Adipocyte (in vitro differentiated cells): ENCODE results near the gene RASA3.
"Not testable (repeated sequence)": the region's sequence is repeated elsewhere in the genome, so short reads cannot be mapped to it uniquely, and the experiment has no call there.

Source experiments
- DNase-seq: peaks from one replicate; pipeline ENCODE4 v3.0.0-alpha.2; 2015; ENCODE audit warnings: low read depth
- H3K27me3 ChIP-seq: replicated peaks from 2 replicates; pipeline ENCODE4 v1.7.0; 2013; ENCODE audit warnings: mild to moderate bottlenecking, low read length, moderate library complexity; ENCODE audit not compliant: control insufficient read depth, insufficient read depth
- H3K36me3 ChIP-seq: 2 replicates; pipeline ENCODE4 v1.7.0; 2013; ENCODE audit warnings: low read length, mild to moderate bottlenecking, moderate library complexity; ENCODE audit not compliant: control insufficient read depth, insufficient read depth, severe bottlenecking
- H3K4me1 ChIP-seq: 2 replicates; pipeline ENCODE4 v1.7.0; 2013; ENCODE audit warnings: mild to moderate bottlenecking, low read length, moderate library complexity; ENCODE audit not compliant: control insufficient read depth, insufficient read depth
- H3K4me3 ChIP-seq: 2 replicates; pipeline ENCODE4 v1.7.0; 2013; ENCODE audit warnings: mild to moderate bottlenecking, low read length, moderate library complexity
- H3K9ac ChIP-seq: 2 replicates; pipeline ENCODE4 v1.7.0; 2013; ENCODE audit warnings: mild to moderate bottlenecking, low read length, moderate library complexity
- H3K9me3 ChIP-seq: 2 replicates; pipeline ENCODE4 v1.7.0; 2013; ENCODE audit warnings: mild to moderate bottlenecking, low read length, moderate library complexity; ENCODE audit not compliant: control insufficient read depth

RASA3 gene

GRCh38 chr13:114122127-114122511 is 10.3 kb downstream of the RASA3 start:
- DNase-seq = no peak

GRCh38 chr13:114121496-114122126 is 10.8 kb downstream of the RASA3 start:
- Histone ChIP-seq H3K36me3 (peaks cover 3% of the 10 kb centered on the region), H3K9me3 (no peaks in the 10 kb centered on the region), H3K4me1 (peaks cover 33% of the 10 kb centered on the region), H3K4me3 (no peak overlapping the region), H3K9ac (peak overlapping the region; percentile 56), H3K27me3 (no peaks in the 10 kb centered on the region)
- no peak for DNase-seq

More at GRCh38 chr13:114122127-114122511, 10.3 kb downstream of the RASA3 start:
- Histone ChIP-seq H3K9me3 (no peaks in the 10 kb centered on the region), H3K27me3 (no peaks in the 10 kb centered on the region), H3K4me3 (no peak overlapping the region), H3K4me1 (peaks cover 38% of the 10 kb centered on the region), H3K9ac (peak overlapping the region; percentile 56), H3K36me3 (peaks cover 3% of the 10 kb centered on the region)

GRCh38 chr13:114121031-114121430 is 11.4 kb downstream of the RASA3 start:
- no peaks in the 10 kb centered on the region for H3K27me3 ChIP-seq
- H3K9me3 ChIP-seq = no peaks in the 10 kb centered on the region
- peaks cover 33% of the 10 kb centered on the region for H3K4me1 ChIP-seq
- peak overlapping the region; percentile 32 for H3K9ac ChIP-seq
- no peak overlapping the region for H3K4me3 ChIP-seq
- no peak for DNase-seq
- H3K36me3 ChIP-seq = peaks cover 3% of the 10 kb centered on the region

- peaks cover 37% of the 10 kb centered on the region for H3K4me1 ChIP-seq
Measured at GRCh38 chr13:114120591-114121011, 11.8 kb downstream of the RASA3 start.

GRCh38 chr13:114119196-114119595 is 13.2 kb downstream of the RASA3 start:
- DNase-seq = peak; percentile 92
- H3K27me3 ChIP-seq = no peaks in the 10 kb centered on the region
- peak overlapping the region; percentile 79 for H3K9ac ChIP-seq
- peaks cover 43% of the 10 kb centered on the region for H3K4me1 ChIP-seq
- no peaks in the 10 kb centered on the region for H3K9me3 ChIP-seq
- no peaks in the 10 kb centered on the region for H3K36me3 ChIP-seq
- no peak overlapping the region for H3K4me3 ChIP-seq

More at GRCh38 chr13:114120591-114121011, 11.8 kb downstream of the RASA3 start:
- Histone ChIP-seq H3K27me3 (no peaks in the 10 kb centered on the region), H3K4me3 (no peak overlapping the region), H3K36me3 (peaks cover 3% of the 10 kb centered on the region), H3K9me3 (no peaks in the 10 kb centered on the region), H3K9ac (peak overlapping the region; percentile 32)
- DNase-seq = no peak

- Histone ChIP-seq H3K9ac (peak overlapping the region; percentile 79), H3K9me3 (no peaks in the 10 kb centered on the region), H3K4me1 (peaks cover 43% of the 10 kb centered on the region), H3K4me3 (peak overlapping the region; percentile 61), H3K36me3 (no peaks in the 10 kb centered on the region), H3K27me3 (no peaks in the 10 kb centered on the region)
- DNase-seq = peak; percentile 44
Measured at GRCh38 chr13:114118511-114119123, 13.8 kb downstream of the RASA3 start.

GRCh38 chr13:114118086-114118485 is 14.3 kb downstream of the RASA3 start:
- H3K27me3 ChIP-seq = no peaks in the 10 kb centered on the region
- H3K9me3 ChIP-seq = no peaks in the 10 kb centered on the region
- no peaks in the 10 kb centered on the region for H3K36me3 ChIP-seq
- peaks cover 43% of the 10 kb centered on the region for H3K4me1 ChIP-seq
- no peak for DNase-seq
- peak overlapping the region; percentile 61 for H3K4me3 ChIP-seq
- peak overlapping the region; percentile 79 for H3K9ac ChIP-seq

GRCh38 chr13:114117341-114117874 is 15.0 kb downstream of the RASA3 start:
- H3K9ac ChIP-seq, H3K9me3 ChIP-seq, H3K36me3 ChIP-seq, H3K4me3 ChIP-seq, H3K27me3 ChIP-seq, DNase-seq: not testable (repeated sequence)
- peaks cover 43% of the 10 kb centered on the region for H3K4me1 ChIP-seq

GRCh38 chr13:114116734-114117133 is 15.7 kb downstream of the RASA3 start:
- Histone ChIP-seq H3K9ac (no peak overlapping the region), H3K27me3 (no peaks in the 10 kb centered on the region), H3K4me1 (peaks cover 39% of the 10 kb centered on the region), H3K4me3 (no peak overlapping the region), H3K36me3 (no peaks in the 10 kb centered on the region), H3K9me3 (no peaks in the 10 kb centered on the region)
- DNase-seq = no peak

GRCh38 chr13:114115796-114116195 is 16.6 kb downstream of the RASA3 start:
- no peak overlapping the region for H3K4me3 ChIP-seq
- no peaks in the 10 kb centered on the region for H3K27me3 ChIP-seq
- H3K4me1 ChIP-seq = peaks cover 34% of the 10 kb centered on the region
- H3K9me3 ChIP-seq = no peaks in the 10 kb centered on the region
- peak overlapping the region; percentile 63 for H3K9ac ChIP-seq
- no peaks in the 10 kb centered on the region for H3K36me3 ChIP-seq
- no peak for DNase-seq

GRCh38 chr13:114115191-114115671 is 17.2 kb downstream of the RASA3 start:
- Histone ChIP-seq H3K36me3 (no peaks in the 10 kb centered on the region), H3K9ac (peak overlapping the region; percentile 63), H3K4me3 (no peak overlapping the region), H3K4me1 (peaks cover 37% of the 10 kb centered on the region), H3K9me3 (no peaks in the 10 kb centered on the region), H3K27me3 (no peaks in the 10 kb centered on the region)
- no peak for DNase-seq
